SK-MEL-5 (cell line): Measurements from ENCODE around the gene OR5D18. TPM values are rescaled to one million over a fixed set of nuclear protein-coding genes. Genes with fewer than 3 reads are reported as not detected.
A peak's percentile ranks its signal among the peaks of the same experiment; 100 is the strongest.
"Not testable (repeated sequence)": the region's sequence is repeated elsewhere in the genome, so short reads cannot be mapped to it uniquely, and the experiment has no call there.

ENCODE experiments used
- DNase-seq: peaks from one replicate; pipeline ENCODE4 v3.0.0-alpha.2; 2016; ENCODE audit warnings: low read depth, low spot score
- in situ Hi-C: cut with HindIII; loops from 2 replicates; pipeline ENCODE4 v1.10.0; 2016; ENCODE audit warnings: low sequenced_read_pairs, high pct_unique_total_duplicates, low pct_unique_long_range_greater_than_20kb
- polyA plus RNA-seq, 2 experiments: library from polyadenylated mRNA; depleted of rRNA; stranded (reverse); fragments of >200 nt; gene quantifications; 2 replicates each; pipeline ENCODE4 v1.2.3, GENCODE V29; 2015
- small RNA-seq, 2 experiments: library from RNA; depleted of rRNA; stranded (forward); fragments of <200 nt; gene quantifications; one replicate each; pipeline ENCODE3, GENCODE V24; 2014
- total RNA-seq: library from RNA; depleted of rRNA; stranded (reverse); fragments of >200 nt; shearing (Covaris generic); gene quantifications from 2 replicates; pipeline ENCODE4 v1.2.3, GENCODE V29; 2014; rRNA removed

Gene OR5D18
- not detected in 2 replicates for total RNA-seq
- not detected in 2 replicates for polyA plus RNA-seq (2015; cell fraction: cytosol; rRNA removed)
- polyA plus RNA-seq (2015; cell fraction: nucleus; rRNA removed), result not detected in 2 replicates

- DNase-seq, result no peak
- in situ Hi-C loops, result no loop called here
Measured at GRCh38 chr11:55819330-55819729, at the start of gene OR5D18. Gene OR5D18 (plus strand): TSS chr11:55819630. CDS start chr11:55819630, 0 bp downstream.

DNA sequence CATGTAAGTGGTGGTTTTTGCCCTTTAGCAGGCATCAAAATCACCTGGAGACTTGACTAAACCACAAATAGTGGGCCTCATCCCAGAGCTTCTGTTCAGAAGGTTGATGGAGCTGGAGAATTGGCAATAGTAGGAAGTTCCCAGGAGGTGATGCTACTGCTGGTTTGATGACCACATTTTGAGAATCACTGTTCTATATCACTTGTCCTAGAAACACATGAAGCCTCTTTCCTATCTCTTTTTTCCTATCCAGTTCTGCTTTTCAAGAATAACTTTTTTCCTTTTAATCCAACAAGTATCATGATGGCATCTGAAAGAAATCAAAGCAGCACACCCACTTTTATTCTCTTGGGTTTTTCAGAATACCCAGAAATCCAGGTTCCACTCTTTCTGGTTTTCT is 46.3 kb upstream of the OR5D18 start, which contains the start of gene OR5D13:
Gene OR5D13, plus strand, starts transcription at position 301 of the 400 bp plus-strand sequence. Its CDS starts 0 bp downstream, at position 301.
- DNase-seq, result no peak
- in situ Hi-C loops, result no loop called here

GRCh38 chr11:55791606-55792005 is 27.8 kb upstream of the OR5D18 start:
- in situ Hi-C loops, result no loop called here
- no peak for DNase-seq

GRCh38 chr11:55793321-55793720 is 26.1 kb upstream of the OR5D18 start:
- in situ Hi-C loops, result no loop called here
- peak; percentile 92 for DNase-seq

DNA sequence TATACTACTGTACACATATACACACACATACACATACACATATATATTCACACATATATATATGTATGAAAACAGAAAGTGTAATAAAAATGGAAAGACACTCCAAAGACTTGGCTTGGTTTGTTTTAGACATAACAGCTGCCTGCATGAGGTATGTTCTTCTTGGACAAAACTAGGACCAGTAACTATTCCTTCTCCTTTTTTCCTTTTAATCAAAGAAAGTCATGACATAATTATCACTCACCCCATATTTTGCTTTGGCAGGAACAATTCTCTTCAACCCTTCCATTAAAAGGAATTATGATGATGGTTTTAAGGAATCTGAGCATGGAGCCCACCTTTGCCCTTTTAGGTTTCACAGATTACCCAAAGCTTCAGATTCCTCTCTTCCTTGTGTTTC is 24.2 kb upstream of the OR5D18 start, which contains the start of gene OR5D14:
Gene OR5D14, plus strand, starts transcription at position 301 of the 400 bp plus-strand sequence. Its CDS starts 0 bp downstream, at position 301.
- in situ Hi-C loops, result no loop called here
- no peak for DNase-seq

DNA sequence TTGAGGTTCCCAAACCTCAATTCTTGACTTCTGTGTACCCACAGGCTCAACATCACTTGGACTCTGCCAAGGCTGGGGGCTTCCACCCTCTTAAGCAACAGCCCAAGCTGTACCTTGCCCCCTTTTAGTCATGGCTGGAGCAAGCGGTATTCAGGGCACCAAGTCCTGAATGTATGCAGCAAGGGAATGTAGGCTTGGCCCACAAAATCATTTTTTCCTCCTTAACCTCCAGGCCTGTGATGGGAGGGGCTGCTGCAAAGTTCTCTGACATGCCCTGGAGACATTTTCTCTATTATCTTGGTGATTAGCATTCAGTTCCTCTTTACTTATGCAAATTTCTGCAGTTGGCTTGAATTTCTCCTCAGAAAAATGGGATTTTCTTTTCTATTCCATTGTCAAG is 13.2 kb upstream of the OR5D18 start:
- in situ Hi-C loops, result no loop called here
- no peak for DNase-seq

DNA sequence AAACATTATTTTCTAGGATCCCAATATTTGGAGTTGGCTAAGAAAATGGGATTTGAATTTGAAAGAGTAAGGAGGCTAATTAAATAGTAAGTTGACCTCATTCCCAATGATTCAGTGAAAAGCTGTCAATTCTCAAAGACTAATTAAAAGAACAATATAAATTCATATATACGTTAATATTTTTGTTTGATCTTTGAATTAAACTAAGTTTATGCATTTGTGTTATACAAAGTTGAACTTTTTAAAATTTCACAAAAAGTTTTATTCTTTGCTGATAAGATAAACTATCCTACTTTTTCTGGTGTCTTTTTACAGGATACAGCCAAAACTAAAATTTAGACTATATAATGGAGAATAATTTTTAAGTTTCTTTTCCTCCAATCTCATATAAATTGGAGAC is 8.4 kb upstream of the OR5D18 start, which contains the start of gene OR5L1:
Gene OR5L1, plus strand, starts transcription at position 301 of the 400 bp plus-strand sequence. CDS start 100 bp downstream, outside the sequence.
- in situ Hi-C loops, result no loop called here
- no peak for DNase-seq

GRCh38 chr11:55826919-55827318 is 7.5 kb downstream of the OR5D18 start, which contains the start of gene OR5L2:
Gene OR5L2 (plus strand): TSS chr11:55827219. CDS start chr11:55827219, 0 bp downstream.
- no peak for DNase-seq
- in situ Hi-C loops, result no loop called here

- in situ Hi-C loops, result no loop called here
- DNase-seq, result no peak
Measured at GRCh38 chr11:55838452-55838851, 19.0 kb downstream of the OR5D18 start, which contains the start of gene OR5D16. Gene OR5D16 (plus strand): TSS chr11:55838752. CDS start chr11:55838752, 0 bp downstream.

GRCh38 chr11:55847453-55847852 is 28.0 kb downstream of the OR5D18 start:
- no peak for DNase-seq
- in situ Hi-C loops, result no loop called here

- in situ Hi-C loops, result no loop called here
- no peak for DNase-seq
Measured at GRCh38 chr11:55849037-55849436, 29.6 kb downstream of the OR5D18 start.

DNA sequence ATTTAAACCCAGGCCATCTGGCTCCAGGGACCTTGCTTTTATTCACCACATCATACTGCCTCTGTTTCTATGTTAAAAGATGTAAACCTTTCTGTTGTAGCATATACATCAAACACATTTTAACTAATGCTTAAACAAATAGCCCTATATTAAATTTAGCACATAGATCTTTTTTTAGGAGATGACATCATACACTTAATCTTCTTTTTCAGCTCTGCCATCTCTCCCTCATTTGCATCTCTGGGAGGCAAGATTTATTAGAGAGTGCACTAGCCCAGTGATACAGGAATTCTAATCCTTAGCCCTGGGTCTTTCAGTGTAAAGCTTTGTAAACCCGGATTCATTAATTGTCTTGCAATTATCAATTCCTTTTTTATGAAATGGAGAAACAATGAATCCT is 32.7 kb downstream of the OR5D18 start:
- in situ Hi-C loops, result no loop called here

DNA sequence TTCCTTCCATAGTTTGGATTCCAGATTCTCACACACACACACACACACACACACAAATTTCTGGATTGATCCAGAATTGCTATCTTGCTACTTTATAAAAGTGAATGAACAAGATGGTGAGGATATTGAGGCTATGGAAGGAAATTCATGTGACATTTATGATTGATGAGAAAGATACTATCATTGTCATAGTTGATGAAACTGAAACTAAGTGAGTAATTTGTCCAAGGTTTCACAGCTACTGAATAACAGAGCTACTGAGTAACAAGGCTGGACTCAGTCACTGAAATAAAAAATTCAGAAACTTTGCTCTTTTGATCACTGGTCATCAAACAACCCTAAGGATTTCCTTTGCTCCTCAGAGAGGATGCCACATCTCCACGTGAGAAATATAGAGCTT is 35.3 kb downstream of the OR5D18 start:
- in situ Hi-C loops, result no loop called here

More for the DNA sequence above, 32.7 kb downstream of the OR5D18 start:
- no peak for DNase-seq

GRCh38 chr11:55867354-55867753 is 47.9 kb downstream of the OR5D18 start:
- in situ Hi-C loops, DNase-seq: not testable (repeated sequence)

More for the DNA sequence above, 35.3 kb downstream of the OR5D18 start:
- DNase-seq, result peak; percentile 4

Small RNA genes within 50 kb of the gene (small RNA-seq; reads per million reads assigned to genes)
- 0 reads per million in 2 experiments for gene AC036111.3

Other genes starting within 250 kb of the OR5D18 start
- not detected in 2 replicates for gene OR4C16, start 247.5 kb upstream of the OR5D18 start, total RNA-seq
- gene OR4C11, start 212.0 kb upstream of the OR5D18 start, total RNA-seq, result not detected in 2 replicates
- gene OR4P4, start 184.5 kb upstream of the OR5D18 start, total RNA-seq, result not detected in 2 replicates
- gene OR4S2, start 171.3 kb upstream of the OR5D18 start, total RNA-seq, result not detected in 2 replicates
- not detected in 2 replicates for gene OR4C6, start 157.4 kb upstream of the OR5D18 start, total RNA-seq
- gene OR5D13, start 46.2 kb upstream of the OR5D18 start, total RNA-seq, result not detected in 2 replicates
- 0.37 TPM in 1 of 2 replicates, not detected in the other for gene OR5D14, start 24.1 kb upstream of the OR5D18 start, total RNA-seq
- gene OR5L1, start 8.3 kb upstream of the OR5D18 start, total RNA-seq, result not detected in 2 replicates
- gene OR5L2, start 7.6 kb downstream of the OR5D18 start, total RNA-seq, result not detected in 2 replicates
- gene OR5D16, start 19.1 kb downstream of the OR5D18 start, total RNA-seq, result not detected in 2 replicates
- 23.7 and 23.9 TPM in 2 replicates for gene TRIM51, start 63.7 kb downstream of the OR5D18 start, total RNA-seq
- gene OR5W2, start 95.0 kb downstream of the OR5D18 start, total RNA-seq, result not detected in 2 replicates
- gene OR5I1, start 116.8 kb downstream of the OR5D18 start, total RNA-seq, result not detected in 2 replicates
- not detected in 2 replicates for gene OR10AG1, start 150.3 kb downstream of the OR5D18 start, total RNA-seq
- gene OR5F1, start 175.0 kb downstream of the OR5D18 start, total RNA-seq, result not detected in 2 replicates
- not detected in 2 replicates for gene OR5AS1, start 208.0 kb downstream of the OR5D18 start, total RNA-seq